Heart right ventricle (tissue), 16 donors: Measurements from ENCODE around the gene PKNOX2. TPM values are rescaled to one million over a fixed set of nuclear protein-coding genes. Genes with fewer than 3 reads are reported as not detected.

Experiments
- ATAC-seq, 8 donors: fragments of 200-7000 bp; cut with Tn5 transposase; one replicate each; pipeline ENCODE4 v1.9.1; 2020; ENCODE audit warnings: mild to moderate bottlenecking in 8 of 8, moderate library complexity in 8 of 8, moderate number of reproducible peaks in 1 of 8
- DNase-seq, 2 donors: peaks; one replicate each; pipeline ENCODE4 v3.0.0-alpha.2; 2020
- H3K27ac ChIP-seq, 10 donors: fragments of 200-600 bp; sonication (generic) in 2 of 10; one replicate each; pipeline versions ENCODE4 v1.5.0 to v1.8.0; 2020 to 2022; ENCODE audit warnings: mild to moderate bottlenecking in 3 of 10
- H3K27me3 ChIP-seq, 7 donors: fragments of 200-600 bp; one replicate each; pipeline ENCODE4 v1.8.0; 2021 to 2022; ENCODE audit warnings: mild to moderate bottlenecking in 2 of 7
- H3K36me3 ChIP-seq, 9 donors: fragments of 200-600 bp; sonication (generic) in 1 of 9; one replicate each; pipeline versions ENCODE4 v1.5.0 to v1.8.0; 2020 to 2022; ENCODE audit warnings: mild to moderate bottlenecking in 2 of 9
- H3K4me1 ChIP-seq, 9 donors: fragments of 200-600 bp; sonication (generic) in 1 of 9; one replicate each; pipeline versions ENCODE4 v1.5.0 to v1.8.0; 2020 to 2022; ENCODE audit warnings: mild to moderate bottlenecking in 4 of 9
- H3K4me3 ChIP-seq, 10 donors: fragments of 200-600 bp; sonication (generic) in 2 of 10; one replicate each; pipeline versions ENCODE4 v1.5.0 to v1.8.0; 2020 to 2022; ENCODE audit warnings: mild to moderate bottlenecking in 7 of 10, moderate library complexity in 2 of 10
- H3K9me3 ChIP-seq, 11 donors: fragments of 200-600 bp in 10 of 11; sonication (generic) in 2 of 11; one replicate each; pipeline versions ENCODE4 v1.5.0 to v1.8.0; 2013 to 2022; ENCODE audit warnings: mild to moderate bottlenecking in 2 of 11, control low read depth in 1 of 11, moderate library complexity in 1 of 11
- WGBS, 2 donors: extraction: QIAGEN DNeasy Blood & Tissue Kit; methylation state at CpG; one replicate each; pipeline ENCODE4 v1.1.7; 2013; ENCODE audit warnings: inconsistent platforms in 1 of 2; 5-methylcytosine and 5-hydroxymethylcytosine counted together
- intact Hi-C, 10 donors: fragments of 100-400 bp; cut with DNase I; formaldehyde crosslinking; loops; one replicate each; pipeline versions ENCODE4 v1.11.1 to v1.14.2; 2022
- polyA plus RNA-seq, 2 donors: library from polyadenylated mRNA; stranded (reverse); fragments of 200-250 nt; gene quantifications; one replicate each; pipeline ENCODE4 v1.2.3, GENCODE V29; 2013
- total RNA-seq, 10 donors: library from RNA; stranded (reverse); fragmentation: NEBNext Ultra II Directional in 3 of 10; extraction: Animal tissue kit (Norgen Biotek cat#: 25700) in 3 of 10; gene quantifications; one replicate each; pipeline versions ENCODE4 v1.2.1 to v1.2.4, GENCODE V29; 2021 to 2023
- TF ChIP-seq, protein P1 (sequence below), 9 donors: fragments of 200-600 bp; sonication (generic) in 2 of 9; IDR thresholded peaks; one replicate each; pipeline versions ENCODE4 v1.5.0 to v1.8.0; 2021 to 2022; ENCODE audit warnings: antibody characterized with exemption in 9 of 9, mild to moderate bottlenecking in 5 of 9, moderate library complexity in 1 of 9
- donor health status: Arrhythmogenic right ventricular cardiomyopathy.
- donor health status: ischemic (EF 13 %, LVEDD 7.1; RV severe dilation, severe dysfunction).
- donor health status: healthy with polysubstance abuse.
- donor health status: DM: no; HTN: yes; CAD: no.
- donor health status: DM: no; HTN: no; CAD: no.
- donor health status: ischemic (EF 25% LVEDD 6.9; RV normal size, moderate dysfunction).
- donor health status: ischemic (EF 25% LVEDD 5.7; RV mildly dilated, moderate dysfunction).
- donor health status: healthy.
- donor health status: DM: yes; HTN: yes; CAD: no.
- donor health status: Ischemic cardiomyopathy.
- donor health status: ischemic (EF 35%, LVEDD 5.7; RV mildly dilated, moderate dysfunction).
- donor health status: nonischemic (EF 11% LVEDD 7.7; RV severe dilation, severe dysfunction).
- donor health status: DM: yes; HTN: yes; CAD: no.
- donor health status: PGD.
- donor health status: ischemic (EF 29% LVEDD 5.4; RV normal size, mild dysfunction).
- donor health status: nonischemic (EF 23%, LVEDD 6.1; RV moderate dilation, normal function).

PKNOX2 gene
- total and polyA plus RNA-seq, 12 donors = 2.5 to 5.8 (median 4.5) TPM

DNA sequence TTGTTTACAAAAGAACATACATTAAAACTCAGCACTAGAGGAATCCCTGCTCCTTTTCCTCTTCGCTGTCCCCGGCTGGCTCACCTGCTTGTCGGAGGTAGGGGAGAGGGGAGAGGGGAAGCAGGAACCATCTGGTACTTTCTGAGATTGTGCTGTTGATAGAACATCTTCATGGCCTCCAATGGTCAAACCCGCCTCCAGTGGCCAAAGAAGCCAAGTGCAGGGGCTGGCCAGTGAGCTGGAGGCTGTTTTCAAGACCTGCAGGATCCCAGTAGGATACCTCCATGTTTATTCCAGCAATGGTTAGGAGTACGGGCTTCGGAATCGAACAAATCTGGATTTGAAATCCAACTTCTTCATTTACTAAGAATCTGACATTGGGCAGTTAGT, 92.6 kb downstream of the PKNOX2 start:
- no peaks in the 10 kb centered on the region for H3K9me3 ChIP-seq
- H3K4me3 ChIP-seq = no peak overlapping the region
- H3K36me3 ChIP-seq = no peaks in the 10 kb centered on the region
- TF ChIP-seq, protein P1, sequence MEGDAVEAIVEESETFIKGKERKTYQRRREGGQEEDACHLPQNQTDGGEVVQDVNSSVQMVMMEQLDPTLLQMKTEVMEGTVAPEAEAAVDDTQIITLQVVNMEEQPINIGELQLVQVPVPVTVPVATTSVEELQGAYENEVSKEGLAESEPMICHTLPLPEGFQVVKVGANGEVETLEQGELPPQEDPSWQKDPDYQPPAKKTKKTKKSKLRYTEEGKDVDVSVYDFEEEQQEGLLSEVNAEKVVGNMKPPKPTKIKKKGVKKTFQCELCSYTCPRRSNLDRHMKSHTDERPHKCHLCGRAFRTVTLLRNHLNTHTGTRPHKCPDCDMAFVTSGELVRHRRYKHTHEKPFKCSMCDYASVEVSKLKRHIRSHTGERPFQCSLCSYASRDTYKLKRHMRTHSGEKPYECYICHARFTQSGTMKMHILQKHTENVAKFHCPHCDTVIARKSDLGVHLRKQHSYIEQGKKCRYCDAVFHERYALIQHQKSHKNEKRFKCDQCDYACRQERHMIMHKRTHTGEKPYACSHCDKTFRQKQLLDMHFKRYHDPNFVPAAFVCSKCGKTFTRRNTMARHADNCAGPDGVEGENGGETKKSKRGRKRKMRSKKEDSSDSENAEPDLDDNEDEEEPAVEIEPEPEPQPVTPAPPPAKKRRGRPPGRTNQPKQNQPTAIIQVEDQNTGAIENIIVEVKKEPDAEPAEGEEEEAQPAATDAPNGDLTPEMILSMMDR (IDR thresholded peaks at IDR 0.05) = peak in 2 of 9 donors; percentile 4 to 14
- ATAC-seq (no peak), DNase-seq (no peak)
- peaks cover 0 to 44% (median 9%) of the 10 kb centered on the region in 9 donors for H3K4me1 ChIP-seq
- peaks cover 0 to 20% (median 10%) of the 10 kb centered on the region in 7 donors for H3K27me3 ChIP-seq
- 79 to 88% methylated on average over 7 of the region's 7 CpGs for WGBS, 2 donors
- peak overlapping the region in 1 of 10 donors; percentile 60 for H3K27ac ChIP-seq
- intact Hi-C loops = no loop called here

DNA sequence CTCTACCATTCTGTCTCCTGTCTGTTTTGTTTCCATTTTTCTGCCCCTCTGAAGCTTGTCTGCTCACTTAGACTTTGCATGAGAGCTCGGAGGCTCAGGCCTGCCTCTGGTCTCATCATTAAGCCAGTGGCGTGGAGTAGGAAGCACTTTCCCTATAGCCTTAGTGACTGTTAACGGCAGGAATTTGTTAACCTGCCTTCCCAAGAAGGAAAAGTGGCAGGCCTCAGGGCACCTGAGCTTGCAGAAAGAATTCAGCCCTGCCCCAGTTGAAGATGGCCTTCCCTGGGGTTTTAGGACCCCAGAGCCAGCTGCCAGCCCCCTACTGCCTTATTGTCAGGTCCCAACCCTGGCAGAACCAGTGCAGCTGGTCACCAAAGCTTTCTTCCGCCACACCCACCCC, 93.2 kb downstream of the PKNOX2 start:
- intact Hi-C loops = no loop called here
- H3K27me3 ChIP-seq = peaks cover 0 to 25% (median 15%) of the 10 kb centered on the region in 7 donors
- WGBS, 2 donors = 94 to 95% methylated on average over 4 of the region's 4 CpGs
- H3K4me1 ChIP-seq = peaks cover 2 to 50% (median 11%) of the 10 kb centered on the region in 9 donors
- H3K27ac ChIP-seq = no peak overlapping the region
- TF ChIP-seq, protein P1 (IDR thresholded peaks at IDR 0.05) = no peak
- DNase-seq = no peak
- H3K9me3 ChIP-seq = no peaks in the 10 kb centered on the region
- no peak overlapping the region for H3K4me3 ChIP-seq
- no peak for ATAC-seq
- no peaks in the 10 kb centered on the region for H3K36me3 ChIP-seq

DNA sequence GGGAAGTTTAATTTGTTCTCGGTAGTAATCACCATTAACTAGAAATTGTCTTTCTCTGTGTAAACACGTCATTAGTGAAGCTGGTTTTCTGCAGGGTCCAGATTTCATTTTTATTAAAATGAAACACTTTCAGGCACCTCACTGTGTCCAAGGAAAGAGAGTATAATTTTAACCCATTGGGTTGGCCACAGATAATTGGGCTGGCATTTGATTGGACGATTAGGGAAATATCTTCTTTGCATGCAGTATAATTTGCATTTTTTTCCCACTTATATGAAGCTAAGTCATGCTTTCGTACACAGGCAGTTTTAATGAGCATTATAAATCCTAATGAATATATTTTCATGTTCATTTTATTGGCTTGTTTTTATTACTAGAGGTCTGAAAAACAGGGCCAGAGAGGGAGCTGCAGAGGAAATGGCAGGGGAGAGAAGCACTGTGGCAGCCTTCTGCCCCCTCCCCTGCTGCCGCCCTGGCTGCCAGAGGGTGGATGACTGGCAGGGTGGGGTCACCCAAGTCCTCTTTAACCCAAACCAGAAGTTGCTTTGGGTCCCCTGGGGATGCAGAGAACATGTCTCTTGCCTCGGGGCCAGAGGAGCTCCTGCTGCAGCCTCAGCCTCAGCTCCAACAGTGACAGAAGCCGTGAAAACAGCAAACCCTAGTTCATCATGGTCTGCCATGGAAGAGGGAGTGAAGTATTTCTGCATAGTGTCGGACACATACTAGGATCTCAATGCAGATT, 93.9 kb downstream of the PKNOX2 start:
- peaks cover 5 to 32% (median 22%) of the 10 kb centered on the region in 7 donors for H3K27me3 ChIP-seq
- TF ChIP-seq, protein P1 (IDR thresholded peaks at IDR 0.05) = no peak
- WGBS, 2 donors = 74 to 78% methylated on average over 8 of the region's 8 CpGs
- no peak for ATAC-seq
- H3K36me3 ChIP-seq = no peaks in the 10 kb centered on the region
- H3K27ac ChIP-seq = peak overlapping the region in 1 of 10 donors; percentile 33
- intact Hi-C loops = no loop called here
- H3K9me3 ChIP-seq = no peaks in the 10 kb centered on the region
- no peak for DNase-seq
- H3K4me1 ChIP-seq = peaks cover 6 to 50% (median 18%) of the 10 kb centered on the region in 9 donors
- H3K4me3 ChIP-seq = no peak overlapping the region

DNA sequence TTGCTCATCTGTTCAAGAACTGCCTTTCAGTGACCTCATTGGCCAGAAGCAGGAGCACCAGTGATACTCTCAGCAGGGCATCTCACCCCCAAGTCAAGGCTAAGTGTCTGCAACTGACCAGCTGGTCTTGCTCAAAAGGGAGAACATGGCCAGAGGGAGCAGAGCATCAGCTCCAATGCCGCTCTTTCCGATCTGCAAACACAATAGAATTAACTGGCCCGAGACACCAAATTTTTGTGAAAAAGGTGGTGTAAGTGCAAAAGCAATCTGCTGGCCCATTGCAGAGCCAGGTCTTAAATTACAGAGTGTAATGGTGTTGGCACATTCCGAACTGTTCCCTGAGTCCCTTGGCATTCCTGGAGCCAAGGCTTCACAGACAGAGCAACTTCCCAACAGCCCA, 97.0 kb downstream of the PKNOX2 start:
- ATAC-seq = no peak
- no peaks in the 10 kb centered on the region for H3K9me3 ChIP-seq
- H3K27ac ChIP-seq = peak overlapping the region in 4 of 10 donors; percentile 33 to 70 (median 63)
- DNase-seq = no peak
- peaks cover 5 to 37% (median 30%) of the 10 kb centered on the region in 7 donors for H3K27me3 ChIP-seq
- no peaks in the 10 kb centered on the region for H3K36me3 ChIP-seq
- H3K4me3 ChIP-seq = no peak overlapping the region
- H3K4me1 ChIP-seq = peaks cover 6 to 45% (median 23%) of the 10 kb centered on the region in 9 donors
- TF ChIP-seq, protein P1 (IDR thresholded peaks at IDR 0.05) = no peak
- intact Hi-C loops = loop anchor here in 2 of 10 donors (10.0 kb wide), 3 partner anchors 83 to 97 kb away; partner anchors contain the start of gene PKNOX2 (in 1 of the 2)
- WGBS, 2 donors = 82 to 84% methylated on average over 4 of the region's 4 CpGs
